Activated T-helper 1 cell treated with anti-CD3 and anti-CD28 coated beads, Interleukin-2, amount 50 U/mL, for 16 hours (primary cell): ENCODE data around the gene SELENON.

Source experiments
- DNase-seq, 2 donors: peaks; one replicate each; pipeline ENCODE4 v3.0.0-alpha.2; 2020; ENCODE audit warnings: low read depth in 1 of 2, low spot score in 1 of 2

SELENON gene, protein sequence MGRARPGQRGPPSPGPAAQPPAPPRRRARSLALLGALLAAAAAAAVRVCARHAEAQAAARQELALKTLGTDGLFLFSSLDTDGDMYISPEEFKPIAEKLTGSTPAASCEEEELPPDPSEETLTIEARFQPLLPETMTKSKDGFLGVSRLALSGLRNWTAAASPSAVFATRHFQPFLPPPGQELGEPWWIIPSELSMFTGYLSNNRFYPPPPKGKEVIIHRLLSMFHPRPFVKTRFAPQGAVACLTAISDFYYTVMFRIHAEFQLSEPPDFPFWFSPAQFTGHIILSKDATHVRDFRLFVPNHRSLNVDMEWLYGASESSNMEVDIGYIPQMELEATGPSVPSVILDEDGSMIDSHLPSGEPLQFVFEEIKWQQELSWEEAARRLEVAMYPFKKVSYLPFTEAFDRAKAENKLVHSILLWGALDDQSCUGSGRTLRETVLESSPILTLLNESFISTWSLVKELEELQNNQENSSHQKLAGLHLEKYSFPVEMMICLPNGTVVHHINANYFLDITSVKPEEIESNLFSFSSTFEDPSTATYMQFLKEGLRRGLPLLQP

DNA sequence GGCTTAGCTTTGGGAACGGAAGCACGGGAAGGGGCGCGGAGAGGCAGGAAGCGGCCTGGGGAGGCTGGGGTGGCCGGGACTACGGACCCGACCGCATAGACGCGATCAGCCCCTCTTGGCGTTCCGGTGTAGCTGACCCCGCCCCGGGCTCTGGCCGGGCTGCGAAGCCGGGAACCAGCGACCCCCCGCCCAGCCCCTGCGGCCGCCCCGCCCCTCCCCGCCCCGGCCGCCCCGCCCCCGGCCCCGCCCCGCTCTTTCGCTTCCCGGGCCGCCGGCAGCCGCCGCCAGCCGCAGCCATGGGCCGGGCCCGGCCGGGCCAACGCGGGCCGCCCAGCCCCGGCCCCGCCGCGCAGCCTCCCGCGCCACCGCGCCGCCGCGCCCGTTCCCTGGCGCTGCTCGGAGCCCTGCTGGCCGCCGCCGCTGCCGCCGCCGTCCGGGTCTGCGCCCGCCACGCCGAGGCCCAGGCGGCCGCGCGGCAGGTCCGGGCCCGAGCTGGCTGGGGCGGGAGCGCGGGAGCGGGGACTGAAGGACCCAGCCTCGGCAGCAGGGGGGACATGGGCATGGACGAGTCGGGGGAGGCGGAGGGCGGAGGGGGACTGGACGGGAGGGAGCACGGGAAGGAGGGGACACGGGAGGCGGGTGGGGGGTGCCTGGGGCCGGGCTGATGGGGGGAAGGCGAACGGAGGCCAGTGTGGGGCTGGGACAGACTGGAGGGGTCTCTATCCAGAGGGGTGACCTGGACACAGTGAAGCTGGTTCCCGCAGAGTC, at the start of gene SELENON:
SELENON (plus strand) TSS at position 259 of the 768 bp plus-strand sequence; CDS start at position 297, 38 bp downstream.
- peak in 1 of 2 donors; percentile 35 for DNase-seq

- no peak for DNase-seq
These were observed 48.9 kb upstream of the SELENON start for GRCh38 chr1:25750923-25751605.

GRCh38 chr1:25754470-25755181, 45.4 kb upstream of the SELENON start:
- no peak for DNase-seq

DNA sequence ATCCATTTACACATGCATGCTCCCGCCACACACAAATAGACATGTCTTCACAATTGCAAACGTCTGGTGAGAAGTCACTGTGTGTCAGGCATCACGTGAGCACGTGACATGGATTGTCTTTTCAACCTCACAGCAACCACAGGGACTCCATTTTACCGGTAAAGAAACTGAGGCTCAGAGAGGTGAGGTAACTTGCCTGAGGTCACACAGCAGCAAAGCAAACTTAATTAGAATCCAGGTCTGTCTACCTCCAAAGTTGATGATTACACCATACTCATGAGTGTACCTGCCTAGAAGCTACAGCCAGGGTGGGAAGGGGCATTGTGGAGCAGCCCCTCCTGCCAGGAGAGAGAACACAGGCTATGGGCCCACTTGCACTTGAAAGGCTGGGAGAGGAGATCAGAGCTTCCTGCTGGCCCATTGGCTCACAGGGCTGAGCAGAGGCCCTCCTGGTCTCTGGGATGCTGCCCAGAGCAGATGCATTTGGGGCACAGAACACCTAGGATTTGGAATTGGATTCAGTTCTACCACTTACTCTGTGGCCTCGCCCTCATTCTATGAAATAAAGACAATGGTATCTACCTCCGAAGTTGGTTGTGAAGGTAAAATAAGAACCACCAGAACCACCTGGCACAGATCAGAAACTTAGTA, 44.4 kb upstream of the SELENON start:
- DNase-seq, result no peak

DNA sequence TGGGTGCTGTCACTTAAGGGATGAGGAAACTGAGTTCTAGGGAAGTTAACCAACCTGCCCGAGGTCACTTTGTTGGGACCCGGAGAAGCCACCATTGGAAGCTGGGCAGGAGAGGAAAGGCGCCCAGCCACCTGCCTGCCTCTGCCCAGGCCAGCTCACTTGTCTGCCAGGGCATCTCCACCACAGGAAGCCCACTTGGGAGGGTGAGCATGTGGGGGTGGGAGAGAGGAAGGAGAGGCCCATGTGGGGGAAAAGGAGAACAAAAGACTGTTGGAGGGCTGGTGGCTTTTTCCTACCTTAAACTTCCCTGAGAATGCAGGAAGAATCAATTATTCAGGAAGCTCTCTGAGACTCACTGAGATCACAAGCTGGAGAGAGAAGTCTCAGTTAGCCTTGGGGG, 43.8 kb upstream of the SELENON start:
- DNase-seq, result no peak

- no peak for DNase-seq
These were observed 42.7 kb upstream of the SELENON start for GRCh38 chr1:25757151-25757845.

- DNase-seq, result no peak
These were observed 42.2 kb upstream of the SELENON start for GRCh38 chr1:25757846-25758185.

GRCh38 chr1:25758466-25759070, 41.4 kb upstream of the SELENON start:
- no peak for DNase-seq

DNA sequence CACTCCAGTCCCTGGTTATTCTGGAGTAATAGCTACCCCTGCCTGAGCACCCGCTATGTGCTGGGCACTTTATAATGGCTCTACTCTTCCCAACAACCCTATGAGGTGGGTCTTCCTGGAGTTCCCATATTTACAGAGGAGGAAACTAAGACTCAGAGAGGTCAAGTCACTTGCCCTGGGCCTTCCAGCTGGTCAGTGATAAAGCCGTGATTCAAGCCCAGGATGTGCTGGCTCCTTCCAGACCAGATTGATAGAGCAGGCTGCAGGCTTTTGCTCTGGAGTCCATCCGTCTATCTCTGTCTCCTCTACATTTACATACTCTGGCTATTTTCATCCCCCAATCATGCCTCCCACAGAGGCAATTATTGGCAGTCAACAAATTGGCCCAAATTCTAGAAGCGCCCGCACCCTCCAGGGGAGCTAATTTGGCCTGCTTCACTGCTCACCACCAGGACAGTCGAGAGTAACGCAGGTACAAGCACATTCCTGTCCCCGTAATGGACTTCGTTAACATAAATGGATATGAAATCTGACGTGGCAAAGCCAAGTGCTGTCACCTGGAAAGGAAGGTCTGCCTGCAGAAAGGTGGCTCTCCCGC, 39.8 kb upstream of the SELENON start:
- DNase-seq, result no peak

DNA sequence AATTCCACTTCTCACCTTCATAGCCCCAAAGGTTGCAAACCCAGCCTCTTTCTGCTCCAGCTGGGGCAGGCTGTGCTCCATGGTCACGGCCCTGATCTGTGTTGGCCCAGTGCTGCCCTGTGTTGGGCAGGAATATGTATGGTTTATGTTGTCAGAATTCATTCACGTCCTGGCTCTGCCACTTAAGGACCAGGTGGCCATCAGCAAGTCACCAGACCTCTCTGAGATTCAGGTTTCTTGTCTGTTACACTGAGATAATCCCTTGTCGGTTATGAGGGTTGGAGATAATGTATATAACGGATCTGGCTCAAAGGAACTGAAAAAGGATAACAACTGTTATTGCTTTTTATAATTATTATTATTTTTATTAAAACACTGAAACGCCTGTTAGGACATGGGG, 39.1 kb upstream of the SELENON start:
- DNase-seq, result no peak

- DNase-seq, result no peak
These were observed 36.5 kb upstream of the SELENON start for GRCh38 chr1:25763493-25763892.

DNA sequence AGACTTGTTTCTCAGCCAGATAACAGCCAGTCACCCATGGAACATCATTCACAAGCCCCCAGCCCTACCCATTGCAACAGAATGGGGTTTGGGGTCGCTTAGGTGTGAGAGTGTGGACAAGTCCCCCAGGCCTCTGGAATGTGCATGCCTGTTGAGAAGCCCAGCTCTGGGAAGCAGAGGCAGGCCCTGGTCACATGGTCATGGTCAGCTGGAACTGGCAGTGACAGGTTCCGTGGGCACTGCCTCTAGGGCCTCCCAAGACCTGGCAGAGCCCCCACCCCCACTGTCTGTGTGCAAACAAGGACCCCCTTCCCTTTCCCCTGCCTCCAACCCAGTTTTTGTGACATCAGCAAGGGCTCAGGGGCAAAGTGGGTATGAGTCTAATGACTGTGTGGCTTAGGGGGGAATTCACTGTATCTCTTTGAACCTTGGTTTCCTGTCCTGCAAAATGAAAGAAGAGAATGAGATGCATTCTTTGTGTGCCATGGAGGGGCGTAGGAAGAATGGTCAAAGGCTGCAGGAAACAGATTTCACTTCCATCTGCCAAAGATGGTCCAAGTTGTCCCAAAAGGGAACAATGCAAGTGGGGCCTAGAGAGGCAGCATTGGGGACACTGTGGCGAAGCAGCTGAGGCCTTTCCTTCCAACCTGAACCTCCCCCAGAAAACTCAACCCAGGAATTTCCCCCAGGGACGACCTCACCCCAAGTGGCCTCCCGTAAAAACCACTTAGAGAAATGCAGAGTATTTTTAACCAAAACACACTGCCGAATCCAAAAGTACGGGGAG, 34.7 kb upstream of the SELENON start:
- DNase-seq, result no peak

DNA sequence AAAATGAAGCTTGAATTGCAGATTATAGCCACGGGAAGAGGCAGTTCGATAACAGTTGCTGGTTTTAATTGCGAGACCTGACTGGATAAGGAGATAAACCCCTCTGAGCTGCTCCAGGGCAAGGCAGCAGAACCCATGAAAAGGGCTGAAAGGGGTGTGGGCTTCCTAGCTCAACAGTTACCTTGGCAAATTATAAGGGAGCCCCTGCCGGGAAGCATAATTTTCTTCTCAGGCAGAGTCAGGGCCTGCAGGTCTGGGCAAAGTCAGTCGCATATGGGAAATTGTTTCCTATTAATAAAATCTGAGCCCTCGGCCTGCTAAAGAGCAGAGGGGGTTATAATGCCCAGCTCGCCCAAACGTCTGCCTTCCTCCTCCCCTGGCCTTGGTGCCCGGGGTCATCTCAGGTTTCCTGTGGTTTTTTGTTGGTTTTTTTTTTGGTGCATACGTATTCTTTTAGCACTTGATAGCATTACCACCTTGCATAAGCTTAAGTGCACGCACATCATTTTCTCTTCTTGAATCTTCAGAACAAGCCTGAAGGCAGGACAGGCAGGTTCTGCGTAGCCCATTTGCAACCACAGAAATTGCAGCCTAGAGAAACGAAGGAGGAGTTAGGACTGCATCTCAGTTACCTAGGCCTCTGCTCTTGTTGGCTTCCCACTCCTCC, 33.9 kb upstream of the SELENON start:
- DNase-seq, result no peak

DNA sequence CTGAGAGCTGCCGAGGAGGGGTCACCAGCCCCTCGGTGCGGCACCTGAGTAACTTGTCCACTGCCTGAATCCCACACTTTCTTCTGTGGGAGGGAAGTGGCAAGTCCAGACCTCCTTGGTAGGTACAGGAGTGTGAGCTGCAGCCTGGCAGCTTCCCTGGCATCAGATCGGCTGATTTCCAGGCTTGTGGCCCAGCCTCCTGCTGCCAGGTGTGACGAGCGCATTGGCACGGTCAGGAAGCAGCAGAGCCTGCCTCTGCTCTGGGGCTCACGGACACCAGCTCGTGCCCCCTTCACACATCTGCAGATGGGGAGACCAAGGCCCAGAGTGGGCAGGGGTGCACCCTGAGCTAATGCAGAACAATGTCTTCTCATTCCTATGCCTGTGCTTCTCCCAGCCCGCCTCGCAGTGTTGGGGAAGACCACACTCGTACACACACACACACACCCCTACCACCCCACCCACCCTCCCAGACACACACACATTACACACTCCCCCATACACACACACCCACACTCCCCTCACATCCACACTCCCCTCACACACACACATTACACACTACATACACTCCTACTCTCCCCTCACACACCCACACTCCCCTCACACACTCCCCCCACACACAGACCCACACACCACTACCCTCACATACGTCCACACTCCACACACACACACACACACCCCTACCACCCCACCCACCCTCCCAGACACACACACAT, 33.1 kb upstream of the SELENON start:
- DNase-seq, result no peak

DNA sequence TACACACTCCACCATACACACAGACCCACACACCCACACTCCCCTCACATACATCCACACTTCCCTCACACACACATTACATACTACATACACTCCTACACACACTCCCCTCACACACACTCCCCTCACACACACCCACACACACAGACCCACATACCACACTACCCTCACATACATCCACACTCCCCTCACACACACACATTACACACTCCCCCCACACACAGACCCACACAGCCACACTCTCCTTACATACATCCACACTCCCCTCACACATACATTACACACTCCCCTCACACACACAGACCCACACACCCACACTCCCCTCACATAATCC, 32.6 kb upstream of the SELENON start:
- DNase-seq, result no peak

GRCh38 chr1:25768999-25769398, 31.0 kb upstream of the SELENON start:
- no peak for DNase-seq
